ENCODE results near the gene MSMB. TPM values are rescaled to one million over a fixed set of nuclear protein-coding genes. Genes with fewer than 3 reads are reported as not detected.
A peak's percentile ranks its signal among the peaks of the same experiment; 100 is the strongest.
"Not testable (repeated sequence)": the region's sequence is repeated elsewhere in the genome, so short reads cannot be mapped to it uniquely, and the experiment has no call there.

The MSMB gene
- total and polyA plus RNA-seq, 8 donors: 19.0 to 130 (median 53.5) TPM; not detected in 4

DNA sequence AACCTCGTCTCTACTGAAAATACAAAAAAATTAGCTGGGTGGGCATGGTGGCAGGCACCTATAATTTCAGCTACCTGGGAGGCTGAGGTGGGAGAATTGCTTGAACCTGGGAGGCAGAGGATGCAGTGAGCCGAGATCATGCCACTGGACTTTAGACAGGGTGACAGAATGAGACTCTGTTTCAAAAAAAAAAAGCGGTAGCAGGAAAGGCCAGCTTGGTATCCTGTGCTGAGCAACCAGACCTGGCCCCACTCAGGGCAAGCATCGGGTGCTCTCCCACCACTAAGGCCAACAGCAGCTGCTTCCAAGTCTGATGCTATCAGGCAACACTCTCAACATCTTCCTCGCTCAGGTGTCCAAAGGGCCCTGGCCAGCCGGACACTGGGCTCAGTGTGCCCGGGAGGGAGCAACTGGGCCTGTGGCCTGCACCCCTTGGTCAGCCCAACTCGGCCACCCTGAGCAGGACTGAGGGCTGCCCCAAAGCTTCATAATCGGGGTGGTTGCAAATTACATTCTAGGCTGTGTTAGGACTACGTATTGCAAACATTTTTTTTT lies 44.3 kb upstream of the MSMB start:
- Histone ChIP-seq H3K36me3 (no peaks in the 10 kb centered on the region), H3K27me3 (peaks cover 0 to 1% (median 0%) of the 10 kb centered on the region in 3 donors), H3K27ac (no peak overlapping the region), H3K4me1 (no peaks in the 10 kb centered on the region), H3K9me3 (no peaks in the 10 kb centered on the region), H3K4me3 (no peak overlapping the region)
- no peak for DNase-seq
- intact Hi-C loops (cut with DNase I; ENCODE audit: low total_unique reads): no loop called here
- TF ChIP-seq POLR2A (IDR thresholded peaks at IDR 0.05) (no peak), POLR2AphosphoS5 (IDR thresholded peaks at IDR 0.05) (no peak), EP300 (IDR thresholded peaks at IDR 0.05) (no peak)
- TF ChIP-seq, protein P1, sequence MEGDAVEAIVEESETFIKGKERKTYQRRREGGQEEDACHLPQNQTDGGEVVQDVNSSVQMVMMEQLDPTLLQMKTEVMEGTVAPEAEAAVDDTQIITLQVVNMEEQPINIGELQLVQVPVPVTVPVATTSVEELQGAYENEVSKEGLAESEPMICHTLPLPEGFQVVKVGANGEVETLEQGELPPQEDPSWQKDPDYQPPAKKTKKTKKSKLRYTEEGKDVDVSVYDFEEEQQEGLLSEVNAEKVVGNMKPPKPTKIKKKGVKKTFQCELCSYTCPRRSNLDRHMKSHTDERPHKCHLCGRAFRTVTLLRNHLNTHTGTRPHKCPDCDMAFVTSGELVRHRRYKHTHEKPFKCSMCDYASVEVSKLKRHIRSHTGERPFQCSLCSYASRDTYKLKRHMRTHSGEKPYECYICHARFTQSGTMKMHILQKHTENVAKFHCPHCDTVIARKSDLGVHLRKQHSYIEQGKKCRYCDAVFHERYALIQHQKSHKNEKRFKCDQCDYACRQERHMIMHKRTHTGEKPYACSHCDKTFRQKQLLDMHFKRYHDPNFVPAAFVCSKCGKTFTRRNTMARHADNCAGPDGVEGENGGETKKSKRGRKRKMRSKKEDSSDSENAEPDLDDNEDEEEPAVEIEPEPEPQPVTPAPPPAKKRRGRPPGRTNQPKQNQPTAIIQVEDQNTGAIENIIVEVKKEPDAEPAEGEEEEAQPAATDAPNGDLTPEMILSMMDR (IDR thresholded peaks at IDR 0.05): no peak
- 67 to 89% (median 72%) methylated on average over 9 to 10 of the region's 10 CpGs for WGBS, 5 donors

DNA sequence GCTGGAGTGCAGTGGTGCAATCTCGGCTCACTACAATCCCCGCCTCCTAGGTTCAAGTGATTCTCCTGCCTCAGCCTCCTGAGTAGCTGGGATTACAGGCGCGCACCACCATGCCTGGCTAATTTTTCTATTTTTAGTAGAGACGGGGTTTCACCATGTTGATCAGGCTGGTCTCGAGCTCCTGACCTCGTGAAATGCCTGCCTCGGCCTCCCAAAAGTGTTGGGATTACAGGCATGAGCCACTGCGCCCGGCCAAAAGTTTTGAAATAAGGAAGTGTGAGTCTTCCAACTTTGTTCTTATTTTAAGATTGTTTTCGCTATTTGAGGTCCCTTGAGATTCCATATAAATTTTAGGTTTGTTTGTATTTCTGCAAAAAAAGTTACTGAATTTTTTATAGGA lies 41.3 kb upstream of the MSMB start:
- H3K27ac ChIP-seq; H3K9me3 ChIP-seq; H3K36me3 ChIP-seq; DNase-seq; H3K27me3 ChIP-seq; intact Hi-C loops (cut with DNase I; ENCODE audit: low total_unique reads); H3K4me3 ChIP-seq; H3K4me1 ChIP-seq: not testable (repeated sequence)
- 89 to 96% (median 95%) methylated on average over 11 of the region's 11 CpGs for WGBS, 5 donors

DNA sequence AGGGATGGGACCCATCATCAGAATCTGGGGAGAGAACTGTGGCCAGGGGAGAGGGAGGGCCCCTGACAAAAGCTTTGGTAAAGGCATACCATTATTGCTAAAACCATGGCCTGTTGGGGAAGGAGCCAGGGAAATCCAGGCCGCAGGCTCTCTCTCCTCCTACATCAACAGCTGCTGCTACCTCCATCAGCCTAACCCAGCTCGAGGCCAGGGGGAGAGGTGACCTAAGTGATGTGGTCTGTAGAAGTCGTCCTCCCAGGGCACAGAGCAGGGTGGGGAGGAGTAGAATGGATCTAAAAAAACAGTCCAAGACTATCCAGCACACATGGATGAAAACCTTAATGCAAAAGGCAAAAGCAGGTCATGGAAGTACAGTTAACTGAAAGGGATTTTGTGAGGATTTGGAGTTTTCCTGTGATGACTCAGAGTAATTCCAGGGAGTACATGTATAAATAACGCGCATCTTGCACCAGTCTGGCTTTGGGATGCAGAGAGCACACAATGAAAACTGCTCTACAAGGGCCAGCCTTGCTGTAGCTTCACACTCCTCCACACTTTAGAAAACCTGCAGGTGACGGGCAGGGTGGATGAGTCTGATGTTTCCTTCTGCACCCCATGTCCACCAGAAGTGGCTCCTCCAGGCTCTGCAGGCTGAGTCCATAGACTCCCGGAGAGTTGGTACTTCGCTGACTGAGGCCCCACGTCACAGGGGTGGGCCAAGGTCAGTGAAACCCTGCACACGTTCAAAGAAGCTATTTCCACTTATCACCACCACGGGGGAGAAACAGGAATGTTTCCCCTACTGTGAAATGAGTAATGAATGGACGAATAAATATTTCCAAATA lies 38.5 kb upstream of the MSMB start:
- 60 to 72% (median 66%) methylated on average over 12 of the region's 12 CpGs for WGBS, 5 donors
- Histone ChIP-seq H3K4me3 (no peak overlapping the region), H3K4me1 (no peaks in the 10 kb centered on the region), H3K27me3 (no peaks in the 10 kb centered on the region), H3K36me3 (no peaks in the 10 kb centered on the region), H3K27ac (no peak overlapping the region), H3K9me3 (no peaks in the 10 kb centered on the region)
- intact Hi-C loops (cut with DNase I; ENCODE audit: low total_unique reads): no loop called here
- DNase-seq: peak in 1 of 2 donors; percentile 14
- TF ChIP-seq, protein P1 (IDR thresholded peaks at IDR 0.05): no peak
- TF ChIP-seq EP300 (IDR thresholded peaks at IDR 0.05) (no peak), POLR2A (IDR thresholded peaks at IDR 0.05) (no peak), POLR2AphosphoS5 (IDR thresholded peaks at IDR 0.05) (no peak)

DNA sequence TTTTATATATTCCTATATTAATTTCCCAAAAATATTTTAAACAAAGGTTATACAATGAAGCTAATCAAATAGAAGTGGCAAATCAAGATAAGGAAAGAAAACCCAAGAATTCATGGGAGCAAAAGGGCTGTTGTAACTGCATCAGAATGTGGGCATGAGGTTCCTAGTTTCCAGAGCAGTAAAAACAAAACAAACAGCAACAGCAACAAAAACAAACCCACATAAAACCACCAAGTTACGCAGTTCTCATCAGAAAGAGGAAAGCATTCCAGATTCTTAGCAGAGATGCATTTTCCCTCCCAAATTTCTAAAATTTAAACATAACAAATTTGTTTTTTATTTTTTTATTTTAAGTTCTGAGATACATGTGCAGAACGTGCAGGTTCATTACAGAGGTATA lies 34.8 kb upstream of the MSMB start:
- TF ChIP-seq, protein P1 (IDR thresholded peaks at IDR 0.05): no peak
- TF ChIP-seq EP300 (IDR thresholded peaks at IDR 0.05): no peak
- no peak for TF ChIP-seq POLR2AphosphoS5 (IDR thresholded peaks at IDR 0.05)
- TF ChIP-seq POLR2A (IDR thresholded peaks at IDR 0.05): no peak
- H3K27me3 ChIP-seq: no peaks in the 10 kb centered on the region
- no peak for DNase-seq
- H3K36me3 ChIP-seq: no peaks in the 10 kb centered on the region
- H3K27ac ChIP-seq: no peak overlapping the region
- intact Hi-C loops (cut with DNase I; ENCODE audit: low total_unique reads): no loop called here
- no peaks in the 10 kb centered on the region for H3K4me1 ChIP-seq
- WGBS, 5 donors: 69 to 88% (median 79%) methylated on average over 2 of the region's 2 CpGs
- no peaks in the 10 kb centered on the region for H3K9me3 ChIP-seq
- H3K4me3 ChIP-seq: no peak overlapping the region

Measured in stomach (tissue), 9 donors.